Liver (tissue), 9 donors: Measurements from ENCODE around the gene NAV2. TPM values are rescaled to one million over a fixed set of nuclear protein-coding genes. Genes with fewer than 3 reads are reported as not detected.

Source experiments
- DNase-seq: peaks from one replicate; pipeline ENCODE4 v3.0.0-alpha.2; 2017; ENCODE audit warnings: low spot score
- H3K27ac ChIP-seq, 2 donors: one replicate each; pipeline ENCODE4 v1.7.0; 2013; ENCODE audit warnings: inconsistent platforms in 2 of 2, low read length in 2 of 2, control low read depth in 1 of 2, low read depth in 1 of 2, mild to moderate bottlenecking in 1 of 2
- H3K27me3 ChIP-seq, 4 donors: one replicate each; pipeline versions ENCODE4 v1.6.1 to v1.7.0; 2013; ENCODE audit warnings: low read length in 3 of 4, inconsistent platforms in 1 of 4, mild to moderate bottlenecking in 1 of 4, moderate library complexity in 1 of 4; ENCODE audit not compliant: control insufficient read depth in 4 of 4, insufficient read depth in 4 of 4
- H3K36me3 ChIP-seq, 4 donors: one replicate each; pipeline versions ENCODE4 v1.6.1 to v1.7.0; 2013; ENCODE audit warnings: low read length in 3 of 4, mild to moderate bottlenecking in 3 of 4, low read depth in 1 of 4, moderate library complexity in 1 of 4; ENCODE audit not compliant: control insufficient read depth in 4 of 4, insufficient read depth in 3 of 4
- H3K4me1 ChIP-seq, 4 donors: one replicate each; pipeline versions ENCODE4 v1.6.1 to v1.7.0; 2013; ENCODE audit warnings: low read length in 3 of 4, mild to moderate bottlenecking in 3 of 4, moderate library complexity in 1 of 4; ENCODE audit not compliant: control insufficient read depth in 4 of 4, insufficient read depth in 4 of 4
- H3K4me3 ChIP-seq, 3 donors: one replicate each; pipeline versions ENCODE4 v1.6.1 to v1.7.0; 2013; ENCODE audit warnings: low read length in 3 of 3, control low read depth in 1 of 3, low read depth in 1 of 3, mild to moderate bottlenecking in 1 of 3
- H3K9ac ChIP-seq, 2 donors: one replicate each; pipeline ENCODE4 v1.7.0; 2013; ENCODE audit warnings: low read length in 2 of 2, mild to moderate bottlenecking in 2 of 2, moderate library complexity in 2 of 2, control low read depth in 1 of 2, low read depth in 1 of 2
- H3K9me3 ChIP-seq, 4 donors: one replicate each; pipeline versions ENCODE4 v1.6.1 to v1.7.0; 2013; ENCODE audit warnings: low read length in 3 of 4; ENCODE audit not compliant: control insufficient read depth in 4 of 4
- EGR1 ChIP-seq, 2 donors: IDR thresholded peaks; 2 replicates each; pipeline ENCODE4 v1.6.1; 2016 to 2018; ENCODE audit warnings: antibody characterized with exemption in 2 of 2, low read depth in 2 of 2
- FOXA1 ChIP-seq: IDR thresholded peaks from 2 replicates; pipeline ENCODE4 v1.6.1; 2016; ENCODE audit warnings: antibody characterized with exemption
- FOXA2 ChIP-seq: IDR thresholded peaks from 2 replicates; pipeline ENCODE4 v1.6.1; 2016; ENCODE audit warnings: antibody characterized with exemption
- GABPA ChIP-seq, 2 donors: IDR thresholded peaks in 1 of 2; conservative IDR thresholded peaks in 1 of 2; 2 replicates each; pipeline ENCODE4 v1.6.1; 2016; ENCODE audit warnings: antibody characterized with exemption in 2 of 2, mild to moderate bottlenecking in 1 of 2, moderate library complexity in 1 of 2
- HNF4G ChIP-seq: IDR thresholded peaks from 2 replicates; pipeline ENCODE4 v1.6.1; 2016; ENCODE audit warnings: antibody characterized with exemption
- MAX ChIP-seq: IDR thresholded peaks from 2 replicates; pipeline ENCODE4 v1.6.1; 2016; ENCODE audit warnings: antibody characterized with exemption
- NR2F2 ChIP-seq: IDR thresholded peaks from 2 replicates; pipeline ENCODE4 v1.6.1; 2016; ENCODE audit warnings: antibody characterized with exemption
- RAD21 ChIP-seq, 2 donors: IDR thresholded peaks; 2 replicates each; pipeline ENCODE4 v1.6.1; 2016; ENCODE audit warnings: antibody characterized with exemption in 2 of 2, mild to moderate bottlenecking in 2 of 2
- REST ChIP-seq: IDR thresholded peaks from 2 replicates; pipeline ENCODE4 v1.6.1; 2016; ENCODE audit warnings: antibody characterized with exemption, mild to moderate bottlenecking
- RXRA ChIP-seq, 2 donors: IDR thresholded peaks; 2 replicates each; pipeline ENCODE4 v1.6.1; 2017 to 2018; ENCODE audit warnings: antibody characterized with exemption in 2 of 2, mild to moderate bottlenecking in 1 of 2
- TAF1 ChIP-seq: conservative IDR thresholded peaks from 2 replicates; pipeline ENCODE4 v1.6.1; 2016; ENCODE audit warnings: antibody characterized with exemption, mild to moderate bottlenecking
- YY1 ChIP-seq: IDR thresholded peaks from 2 replicates; pipeline ENCODE4 v1.6.1; 2016; ENCODE audit warnings: antibody characterized with exemption, mild to moderate bottlenecking
- WGBS: extraction: QIAGEN DNeasy Blood & Tissue Kit; methylation state at CpG from one replicate; pipeline ENCODE4 v1.1.7; 2013; 5-methylcytosine and 5-hydroxymethylcytosine counted together
- polyA plus RNA-seq, 2 donors: library from polyadenylated mRNA; stranded (reverse) in 1 of 2; unstranded in 1 of 2; fragments of 200-250 nt in 1 of 2; fragments of >200 nt in 1 of 2; fragmentation: Nextera tagmentation in 1 of 2; extraction: Ambion mirVana in 1 of 2; gene quantifications; one replicate each; pipeline versions ENCODE4 v1.2.1 to v1.2.3, GENCODE V29; 2013 to 2015
- total RNA-seq, 2 donors: library from RNA; depleted of rRNA; stranded (reverse); fragments of >200 nt; gene quantifications; one replicate each; pipeline ENCODE4 v1.2.3, GENCODE V29; 2014
- donor health status: healthy.
- donor health status: healthy.
- donor health status: healthy.
- donor health status: healthy.
- donor health status: healthy.

NAV2 gene
- total and polyA plus RNA-seq, 4 donors = 6.3 to 20.5 (median 11.6) TPM

GRCh38 chr11:19766206-19766605, 53.6 kb downstream of the NAV2 start:
- Histone ChIP-seq H3K4me3 (no peak overlapping the region), H3K27me3 (no peaks in the 10 kb centered on the region), H3K9ac (no peak overlapping the region), H3K4me1 (peaks cover 0 to 4% (median under 1%) of the 10 kb centered on the region in 4 donors), H3K27ac (no peak overlapping the region), H3K36me3 (no peaks in the 10 kb centered on the region), H3K9me3 (no peaks in the 10 kb centered on the region)
- DNase-seq = no peak
- TF ChIP-seq EGR1 (IDR thresholded peaks at IDR 0.05; ENCODE audit: low read depth in 2 of 2) (no peak), NR2F2 (no peak), FOXA1 (no peak), YY1 (no peak), REST (peak; percentile 81), TAF1 (no peak), MAX (no peak)
- 94% methylated on average over 3 of the region's 3 CpGs for WGBS

- no peak overlapping the region for H3K27ac ChIP-seq
- no peak overlapping the region for H3K4me3 ChIP-seq
- TF ChIP-seq FOXA1 = no peak
- TF ChIP-seq GABPA (IDR thresholded peaks at IDR 0.05 in 1 of 2, conservative IDR thresholded peaks at IDR 0.05 in 1 of 2) = no peak
- TF ChIP-seq TAF1 = no peak
- no peak for TF ChIP-seq RAD21 (IDR thresholded peaks at IDR 0.05)
- no peak for TF ChIP-seq HNF4G
- no peak for TF ChIP-seq RXRA (IDR thresholded peaks at IDR 0.05)
- no peak for TF ChIP-seq REST
- no peak for TF ChIP-seq FOXA2
- no peak for TF ChIP-seq EGR1 (IDR thresholded peaks at IDR 0.05; ENCODE audit: low read depth in 2 of 2)
- no peak for DNase-seq
- no peak overlapping the region for H3K9ac ChIP-seq
- 49% methylated on average over 1 of the region's 1 CpG for WGBS
- H3K9me3 ChIP-seq = no peaks in the 10 kb centered on the region
- no peaks in the 10 kb centered on the region for H3K27me3 ChIP-seq
- H3K36me3 ChIP-seq = no peaks in the 10 kb centered on the region
- peaks cover 0 to 4% (median under 1%) of the 10 kb centered on the region in 4 donors for H3K4me1 ChIP-seq
Observed at GRCh38 chr11:19766810-19767209, 54.2 kb downstream of the NAV2 start.
